CD4-positive, alpha-beta T cell treated with Interleukin-6 at 100 ng/mL for 8 hours (primary cell): ENCODE measurements around the gene GALNT3.

Experiments used
- DNase-seq: peaks from one replicate; pipeline ENCODE4 v3.0.0-alpha.2; 2020; ENCODE audit warnings: mixed read lengths, low spot score

Gene GALNT3

DNA sequence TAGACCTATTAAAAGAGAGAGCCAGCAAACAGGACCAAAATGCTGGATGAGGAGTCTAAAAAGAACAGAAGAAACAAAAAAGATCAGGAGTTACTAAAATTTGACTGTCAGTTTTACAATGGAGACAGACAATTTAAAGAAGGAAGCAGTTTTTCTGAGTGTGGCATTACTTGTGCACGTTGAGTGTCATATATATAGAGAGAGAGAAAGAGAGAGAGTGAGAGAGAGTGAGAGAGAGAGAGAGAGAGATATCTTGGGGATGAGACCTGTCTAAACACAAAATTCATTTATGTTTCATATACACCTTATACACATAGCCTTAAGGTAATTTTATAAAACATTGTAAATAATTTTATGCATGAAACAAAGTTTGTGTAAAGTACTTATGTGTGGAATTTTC lies 2.1 kb upstream of the GALNT3 start:
- DNase-seq = no peak

GRCh38 chr2:165795011-165795410 lies 964 bp upstream of the GALNT3 start:
- no peak for DNase-seq

DNA sequence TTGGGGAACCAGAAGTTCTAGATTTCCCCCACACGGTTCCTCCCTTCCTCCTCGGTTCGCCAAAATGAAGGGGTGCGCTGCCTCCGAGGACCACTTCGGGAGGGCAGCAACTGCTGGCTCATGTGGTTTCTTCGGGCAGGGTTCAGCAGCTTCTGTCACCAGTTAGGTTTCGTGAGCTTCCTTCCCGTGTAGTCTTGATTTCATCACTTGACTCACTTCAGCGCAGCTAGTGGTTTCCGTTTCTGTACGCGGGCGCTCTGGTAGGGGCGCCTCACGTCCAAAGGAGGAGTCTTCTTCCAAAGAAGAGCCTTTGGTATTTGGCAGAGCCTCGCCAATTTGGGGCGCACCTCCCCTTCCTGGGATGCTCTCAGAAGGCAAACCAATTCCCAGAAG lies 485 bp upstream of the GALNT3 start:
- DNase-seq = peak; percentile 49

DNA sequence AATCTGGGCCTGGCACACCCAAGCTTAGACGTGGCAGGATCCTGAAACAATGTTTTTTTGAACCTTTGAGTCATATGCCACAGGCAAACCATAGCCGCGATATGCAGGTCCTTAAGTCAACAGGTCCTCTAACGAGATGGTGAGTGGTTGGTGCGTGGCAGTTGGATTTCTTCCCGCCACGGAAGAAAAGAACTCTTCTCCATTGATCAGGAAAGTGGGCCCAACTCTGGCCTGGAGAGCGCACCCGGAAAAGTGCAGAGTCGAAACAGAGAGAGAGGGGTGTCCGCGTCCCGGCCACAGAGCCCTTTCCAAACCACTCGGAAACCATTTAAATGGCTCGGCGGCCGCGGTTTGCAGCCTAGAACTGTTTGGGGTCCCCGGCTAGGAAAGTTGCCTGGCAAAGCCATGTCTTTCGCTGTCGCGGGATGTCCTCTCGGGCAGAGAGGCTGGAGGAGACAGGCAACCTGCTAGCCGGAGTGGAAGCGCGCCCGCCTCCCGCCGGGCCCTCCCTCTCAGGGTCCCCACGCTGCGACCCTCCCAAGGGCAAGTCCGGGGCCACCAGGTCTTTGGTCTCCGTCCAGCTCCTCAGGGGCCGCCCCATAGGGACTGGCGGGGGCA lies 777 bp downstream of the GALNT3 start:
- DNase-seq = no peak

- DNase-seq = no peak
Observed at GRCh38 chr2:165792104-165792454, 2.0 kb downstream of the GALNT3 start.

GRCh38 chr2:165791421-165792103 lies 2.5 kb downstream of the GALNT3 start:
- DNase-seq = no peak

GRCh38 chr2:165790466-165790865 lies 3.6 kb downstream of the GALNT3 start:
- no peak for DNase-seq

DNA sequence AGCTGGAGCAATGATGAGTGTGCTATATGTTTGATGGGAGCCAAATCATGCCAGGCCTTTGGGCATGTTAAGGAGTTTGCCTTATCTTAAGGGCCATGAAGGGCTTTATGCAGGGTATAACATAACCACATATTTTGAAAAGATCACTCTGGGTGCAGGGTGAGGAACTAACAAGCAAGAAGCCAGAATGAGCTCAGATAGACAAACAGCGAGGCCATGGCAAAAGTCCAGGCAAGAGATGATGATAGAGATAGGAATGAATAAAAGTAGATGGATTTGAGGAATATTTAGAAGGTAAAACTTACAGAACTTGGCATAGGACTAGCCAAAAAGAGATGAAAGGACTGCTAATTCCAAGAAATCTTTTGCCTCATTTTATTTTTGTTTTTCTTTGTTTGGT lies 6.7 kb downstream of the GALNT3 start:
- no peak for DNase-seq

GRCh38 chr2:165779706-165780105 lies 14.3 kb downstream of the GALNT3 start:
- DNase-seq = no peak

DNA sequence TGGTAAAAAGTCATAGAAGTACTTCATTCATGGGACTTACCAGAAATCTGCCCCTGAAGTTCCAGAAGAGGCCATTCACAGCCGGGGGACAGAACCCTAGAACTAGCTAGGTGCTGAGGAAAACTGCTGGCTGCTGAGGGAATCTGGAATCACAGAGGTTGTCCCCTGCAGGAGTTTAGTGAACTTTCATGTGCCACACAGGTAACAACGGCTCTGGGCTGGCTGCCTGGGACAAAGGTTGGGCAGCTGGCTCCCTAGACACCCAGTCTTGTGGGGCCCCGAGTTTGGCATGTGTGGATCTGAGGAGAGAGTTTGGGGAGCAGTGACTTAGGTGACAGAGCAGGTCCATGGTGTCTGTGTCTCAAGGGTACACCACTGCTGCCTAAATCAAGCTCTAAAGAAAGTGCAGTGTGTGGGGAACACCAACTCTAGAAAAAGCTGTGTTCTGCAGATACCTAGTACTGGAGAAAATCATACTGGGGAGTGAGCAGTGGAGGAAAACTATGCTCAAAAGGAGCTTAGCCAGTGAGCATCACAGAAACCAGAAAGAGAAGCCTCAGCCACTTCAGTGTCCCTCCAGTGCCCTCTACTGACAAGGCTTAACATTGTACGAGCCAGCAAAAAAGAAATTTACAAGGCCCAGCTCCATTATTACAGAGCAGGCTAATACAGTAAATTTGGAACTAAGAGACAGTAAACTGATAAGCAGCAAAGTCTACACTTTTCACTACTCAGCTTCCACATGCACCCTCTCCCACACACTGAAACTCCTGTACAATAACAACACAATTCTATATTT lies 15.2 kb downstream of the GALNT3 start:
- no peak for DNase-seq

DNA sequence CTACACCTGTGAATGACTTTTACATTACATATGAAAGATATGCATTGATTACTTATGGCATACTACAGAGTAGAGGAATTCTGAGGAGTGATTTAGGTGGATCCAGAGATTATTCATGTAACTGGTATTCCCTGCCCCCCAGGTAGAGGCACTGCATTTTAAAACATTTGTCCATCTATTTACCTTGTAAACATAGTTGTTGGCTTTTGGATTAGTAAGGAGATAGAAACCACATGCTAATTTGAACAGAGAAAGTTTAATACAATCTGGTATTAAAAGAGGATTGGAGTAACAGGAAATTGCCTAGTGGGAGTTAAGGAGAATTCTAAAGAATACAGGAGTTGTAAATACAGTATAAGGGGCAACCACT lies 15.9 kb downstream of the GALNT3 start:
- DNase-seq = no peak

DNA sequence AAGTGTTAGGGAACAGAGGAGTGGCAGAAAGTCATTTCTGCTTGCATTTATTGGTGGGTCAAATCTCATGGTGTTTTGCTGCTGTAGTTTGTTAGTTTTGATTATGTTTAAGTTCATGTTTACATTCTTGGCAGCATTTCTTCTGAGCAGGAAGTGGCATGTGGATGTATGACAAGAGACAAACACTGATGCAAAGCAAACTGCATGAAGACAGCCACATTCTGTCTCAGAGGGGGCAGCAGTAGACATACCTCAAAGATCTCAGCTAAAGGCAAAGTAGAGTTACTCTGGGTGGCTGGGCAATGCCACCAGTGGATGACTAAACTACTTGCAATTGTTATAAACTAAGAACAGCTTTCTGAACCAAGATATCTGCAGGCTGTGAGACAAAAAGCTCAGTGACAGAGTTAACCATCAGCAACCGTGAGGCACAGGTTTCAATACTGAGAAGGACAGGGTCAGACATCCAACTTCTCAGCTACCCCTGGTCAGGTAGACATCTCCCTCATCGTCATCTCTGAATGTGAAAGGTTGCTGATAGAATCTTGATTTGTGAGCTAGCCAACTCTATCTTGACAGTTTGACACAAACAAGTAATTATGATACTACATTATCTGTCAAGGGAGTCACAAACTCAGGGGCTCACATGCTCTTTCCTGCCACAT lies 16.4 kb downstream of the GALNT3 start:
- DNase-seq = no peak

- DNase-seq = no peak
Observed at GRCh38 chr2:165776796-165777195, 17.3 kb downstream of the GALNT3 start.

DNA sequence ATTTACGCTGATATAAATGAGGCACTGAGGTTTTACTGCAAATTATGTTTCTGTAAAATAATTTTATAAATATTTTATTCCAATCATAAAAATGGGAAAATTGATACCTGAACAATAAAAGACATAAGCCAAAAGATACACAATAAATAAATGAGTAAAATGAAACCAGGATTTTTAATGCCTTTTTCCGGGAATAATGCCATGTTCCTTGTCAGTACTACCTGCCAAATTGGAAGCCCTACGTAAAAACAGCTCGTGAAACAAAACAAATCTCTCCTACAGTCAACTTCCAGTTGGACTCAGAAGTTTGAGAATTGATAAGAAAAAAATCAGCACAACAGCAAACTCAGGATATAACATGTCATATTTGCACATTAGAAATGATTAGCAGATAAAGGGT lies 18.0 kb downstream of the GALNT3 start:
- no peak for DNase-seq

DNA sequence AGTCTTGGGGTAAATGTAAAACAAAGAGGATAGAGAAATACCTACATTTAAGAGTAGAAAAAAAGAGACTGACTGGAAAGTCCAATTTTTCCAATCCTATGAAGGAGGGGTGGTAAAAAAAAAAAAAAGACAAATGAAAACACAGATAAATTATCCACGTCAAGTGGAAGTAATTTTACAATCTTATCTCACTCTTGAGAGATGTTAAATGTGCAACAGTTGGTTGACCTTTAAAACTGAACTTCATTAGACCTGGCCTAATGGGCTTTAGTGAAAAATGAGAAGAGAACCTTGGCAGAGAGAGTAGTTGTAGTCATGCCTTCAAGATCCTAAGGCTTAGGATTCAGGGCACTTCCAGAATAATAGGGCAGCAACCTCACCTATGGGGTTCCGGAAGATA lies 20.4 kb downstream of the GALNT3 start:
- no peak for DNase-seq

- no peak for DNase-seq
Observed at GRCh38 chr2:165772183-165772582, 21.9 kb downstream of the GALNT3 start.

DNA sequence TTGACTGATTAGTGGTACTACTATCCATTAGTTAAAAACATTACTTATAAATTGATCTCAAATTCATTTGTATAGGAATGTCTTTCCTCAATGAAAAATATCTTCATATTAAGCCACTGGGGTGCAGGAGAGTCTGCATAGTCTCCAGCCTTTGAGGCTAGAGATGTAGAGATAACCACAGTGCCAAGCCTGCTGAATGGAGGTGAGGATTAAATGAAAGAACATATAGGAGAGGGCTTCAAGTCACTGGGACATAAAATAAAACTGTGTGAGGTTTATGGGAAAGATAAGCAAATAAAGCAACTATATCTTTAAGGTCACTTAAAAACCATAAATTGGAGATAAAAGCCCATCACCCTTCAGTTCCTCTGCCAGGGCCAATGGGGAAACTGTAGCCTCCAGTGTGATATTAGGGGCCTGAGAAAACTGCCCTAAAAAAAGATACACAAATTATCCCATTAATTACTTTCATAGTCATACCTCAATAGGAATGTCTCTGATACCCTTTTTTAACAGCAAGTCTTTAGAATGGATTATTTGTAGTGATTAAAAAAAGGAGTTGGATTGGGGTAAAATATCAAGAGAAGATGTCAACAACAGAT lies 27.6 kb downstream of the GALNT3 start:
- no peak for DNase-seq

- no peak for DNase-seq
Observed at GRCh38 chr2:165762723-165763122, 31.3 kb downstream of the GALNT3 start.

DNA sequence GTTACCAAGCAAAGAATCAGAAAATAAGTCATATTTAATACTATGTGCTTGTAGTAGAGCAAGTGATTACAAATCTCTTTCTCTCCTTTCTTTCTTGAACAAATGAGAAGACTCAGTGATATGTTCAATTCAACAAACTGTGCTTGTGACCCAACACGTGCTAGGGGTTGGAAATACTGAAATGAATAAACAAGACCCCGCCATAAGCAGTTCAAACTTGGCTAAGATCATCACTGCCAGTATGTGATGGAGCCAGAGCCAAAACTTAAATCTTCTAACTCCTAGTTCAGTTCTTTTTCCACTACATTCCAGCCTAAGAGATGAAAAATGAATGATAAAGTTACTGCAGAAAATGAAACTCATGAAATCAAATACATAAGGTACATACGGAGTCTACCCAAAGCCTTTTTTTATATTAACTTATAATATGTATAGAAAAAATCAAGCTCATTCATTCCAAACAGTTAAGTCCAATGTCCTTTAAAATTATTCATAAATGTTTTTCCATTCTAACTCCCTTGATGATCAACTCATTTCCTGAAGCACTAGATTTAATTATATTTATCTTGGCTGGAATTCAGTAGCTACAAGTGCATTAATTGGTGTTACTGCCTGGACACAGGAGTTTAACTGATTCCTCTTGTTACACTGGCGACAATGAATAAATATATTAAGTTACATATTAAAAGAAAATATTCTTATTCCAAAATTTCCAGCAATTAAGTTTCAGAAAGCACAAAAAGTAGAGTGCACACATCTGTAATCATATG lies 36.0 kb downstream of the GALNT3 start:
- no peak for DNase-seq

DNA sequence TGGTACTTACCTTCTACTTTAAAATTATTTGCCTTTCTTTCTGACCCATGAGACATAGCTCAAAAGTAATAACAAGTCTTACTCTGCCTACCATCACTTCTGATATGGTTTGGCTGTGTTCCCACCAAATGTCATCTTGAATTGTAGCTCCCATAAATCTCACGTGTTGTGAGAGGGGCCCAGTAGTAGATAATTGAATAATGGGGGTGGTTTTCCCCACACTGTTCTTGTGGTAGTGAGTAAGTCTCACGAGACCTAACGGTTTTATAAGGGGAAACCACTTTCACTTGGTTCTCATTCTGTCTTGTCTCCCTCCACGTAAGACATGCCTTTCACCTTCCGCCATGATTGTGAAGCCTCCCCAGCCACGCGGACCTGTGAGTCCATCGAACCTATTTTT lies 47.5 kb downstream of the GALNT3 start:
- DNase-seq = no peak

DNA sequence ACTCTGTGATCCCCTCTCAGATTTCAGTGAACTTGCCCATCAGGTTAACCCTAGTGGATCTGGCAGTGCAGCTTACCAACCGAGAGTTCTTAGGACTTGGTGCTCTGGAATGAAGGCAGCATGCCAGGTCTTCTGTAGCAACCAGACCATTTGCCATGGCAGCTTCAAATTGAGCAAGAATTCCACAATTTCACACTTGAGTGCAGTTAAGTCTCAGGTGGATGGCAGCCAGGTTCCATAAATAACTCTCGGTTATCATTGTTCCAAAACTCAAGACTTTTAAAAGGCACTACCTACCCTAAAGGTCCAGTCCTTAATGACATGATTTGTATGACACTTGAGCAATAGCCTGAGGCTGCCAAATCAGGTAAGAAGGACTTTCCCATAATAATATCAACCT lies 48.1 kb downstream of the GALNT3 start:
- DNase-seq = no peak

- DNase-seq = no peak
Observed at GRCh38 chr2:165743442-165743841, 50.6 kb downstream of the GALNT3 start.
